GM12865 (cell line): ENCODE data around the gene FKBP9.

Experiments used
- DNase-seq: peaks from one replicate; pipeline ENCODE4 v3.0.0; 2010; ENCODE audit warnings: low read depth
- H3K4me3 ChIP-seq: 2 replicates; pipeline ENCODE4 v1.5.1; 2011; ENCODE audit warnings: mild to moderate bottlenecking, low read depth, low read length, control low read depth
- TF ChIP-seq, protein P1 (sequence below): IDR thresholded peaks from 2 replicates; pipeline ENCODE4 v1.5.1; 2011; ENCODE audit warnings: low read length, control low read depth, low read depth, inconsistent platforms; ENCODE audit not compliant: insufficient read depth; ENCODE audit errors: missing control alignments

FKBP9 gene

GRCh38 chr7:33038639-33039038 is 81.4 kb downstream of the FKBP9 start:
- peak overlapping the region; percentile 94 for H3K4me3 ChIP-seq
- TF ChIP-seq, protein P1, sequence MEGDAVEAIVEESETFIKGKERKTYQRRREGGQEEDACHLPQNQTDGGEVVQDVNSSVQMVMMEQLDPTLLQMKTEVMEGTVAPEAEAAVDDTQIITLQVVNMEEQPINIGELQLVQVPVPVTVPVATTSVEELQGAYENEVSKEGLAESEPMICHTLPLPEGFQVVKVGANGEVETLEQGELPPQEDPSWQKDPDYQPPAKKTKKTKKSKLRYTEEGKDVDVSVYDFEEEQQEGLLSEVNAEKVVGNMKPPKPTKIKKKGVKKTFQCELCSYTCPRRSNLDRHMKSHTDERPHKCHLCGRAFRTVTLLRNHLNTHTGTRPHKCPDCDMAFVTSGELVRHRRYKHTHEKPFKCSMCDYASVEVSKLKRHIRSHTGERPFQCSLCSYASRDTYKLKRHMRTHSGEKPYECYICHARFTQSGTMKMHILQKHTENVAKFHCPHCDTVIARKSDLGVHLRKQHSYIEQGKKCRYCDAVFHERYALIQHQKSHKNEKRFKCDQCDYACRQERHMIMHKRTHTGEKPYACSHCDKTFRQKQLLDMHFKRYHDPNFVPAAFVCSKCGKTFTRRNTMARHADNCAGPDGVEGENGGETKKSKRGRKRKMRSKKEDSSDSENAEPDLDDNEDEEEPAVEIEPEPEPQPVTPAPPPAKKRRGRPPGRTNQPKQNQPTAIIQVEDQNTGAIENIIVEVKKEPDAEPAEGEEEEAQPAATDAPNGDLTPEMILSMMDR = no peak
- no peak for DNase-seq

GRCh38 chr7:33039257-33039902 is 82.1 kb downstream of the FKBP9 start:
- peak overlapping the region; percentile 94 for H3K4me3 ChIP-seq
- DNase-seq = peak; percentile 35
- TF ChIP-seq, protein P1 = no peak

- TF ChIP-seq, protein P1 = no peak
- H3K4me3 ChIP-seq = peak overlapping the region; percentile 94
- DNase-seq = peak; percentile 17
Measured at GRCh38 chr7:33039903-33040292, 82.7 kb downstream of the FKBP9 start.

DNA sequence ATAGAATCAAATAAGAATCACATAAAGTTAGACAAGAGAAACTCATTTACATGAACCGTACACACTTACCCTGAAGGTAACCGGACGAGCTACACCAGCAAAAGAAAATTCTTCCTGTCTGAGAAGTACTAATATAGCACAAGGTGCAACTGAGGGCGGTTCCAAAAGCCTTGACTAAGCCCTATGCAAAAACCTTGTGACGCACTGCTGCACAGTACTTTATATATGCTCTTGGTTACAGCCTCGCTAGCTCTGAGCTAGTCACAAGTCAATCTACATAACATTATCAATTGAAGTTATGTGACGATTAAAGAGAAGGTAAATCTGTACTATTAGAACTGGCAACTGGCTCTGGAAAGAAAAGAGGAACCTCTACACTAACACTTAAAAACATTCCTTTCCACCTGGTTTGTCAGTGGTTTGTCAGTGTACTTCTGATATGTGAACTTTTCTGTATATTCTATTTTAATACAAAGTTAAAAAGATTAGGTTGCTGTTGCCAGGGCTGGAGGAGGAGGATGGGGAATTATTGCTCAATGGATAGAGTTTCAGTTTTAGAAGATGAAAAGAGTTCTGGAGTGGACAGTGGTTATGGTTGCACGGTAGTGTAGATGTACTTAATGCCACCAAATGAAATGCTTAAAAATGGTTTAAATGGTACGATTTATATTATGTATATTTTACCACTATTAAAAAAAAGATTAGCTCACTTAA is 83.7 kb downstream of the FKBP9 start:
- DNase-seq = peak; percentile 94
- TF ChIP-seq, protein P1 = no peak
- H3K4me3 ChIP-seq = peak overlapping the region; percentile 94

GRCh38 chr7:33041631-33042428 is 84.6 kb downstream of the FKBP9 start:
- H3K4me3 ChIP-seq = no peak overlapping the region
- no peak for DNase-seq
- TF ChIP-seq, protein P1 = no peak

DNA sequence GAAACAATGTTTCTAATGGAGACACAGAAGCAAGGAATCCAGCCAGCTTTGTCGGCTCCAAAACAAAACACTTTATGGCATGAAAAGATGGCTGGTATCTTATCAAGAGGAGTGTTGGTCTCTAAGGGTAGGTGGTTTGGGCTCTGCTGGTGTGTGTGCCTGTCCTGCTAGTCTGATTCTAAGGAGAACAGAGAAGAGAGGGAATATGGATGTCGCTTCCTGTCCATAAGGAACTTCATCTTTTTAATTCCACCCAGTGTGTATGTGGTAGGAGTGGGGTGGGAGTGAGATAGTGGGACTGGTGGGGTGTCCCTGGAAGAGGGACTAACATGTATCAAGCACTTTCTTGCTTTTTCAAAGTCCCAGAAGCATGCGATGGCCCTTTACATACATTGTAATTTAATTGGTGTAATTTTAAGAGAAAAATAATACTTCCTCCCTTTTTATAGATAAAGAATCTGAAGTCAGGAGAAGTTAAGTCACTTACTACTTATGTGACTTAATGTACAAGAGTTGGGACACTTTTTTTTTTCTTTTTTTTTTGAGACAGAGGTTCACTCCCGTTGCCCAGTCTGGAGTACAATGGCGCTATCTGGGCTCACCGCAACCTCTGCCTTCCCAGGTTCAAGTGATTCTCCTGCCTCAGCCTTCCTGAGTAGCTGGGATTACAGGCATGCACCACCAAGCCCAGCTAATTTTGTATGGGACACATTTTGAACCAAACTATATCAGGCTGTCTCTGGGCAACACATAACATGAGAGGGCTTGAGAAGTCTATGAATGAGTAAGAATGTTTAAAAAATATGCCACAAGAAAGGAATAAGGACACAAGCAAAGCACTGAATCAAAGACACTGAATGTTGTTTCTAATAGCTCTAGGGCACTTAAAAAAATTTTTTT is 86.5 kb downstream of the FKBP9 start:
- TF ChIP-seq, protein P1 = no peak
- DNase-seq = no peak
- H3K4me3 ChIP-seq = no peak overlapping the region
